ENCODE measurements around the gene MRPL40.

DNA sequence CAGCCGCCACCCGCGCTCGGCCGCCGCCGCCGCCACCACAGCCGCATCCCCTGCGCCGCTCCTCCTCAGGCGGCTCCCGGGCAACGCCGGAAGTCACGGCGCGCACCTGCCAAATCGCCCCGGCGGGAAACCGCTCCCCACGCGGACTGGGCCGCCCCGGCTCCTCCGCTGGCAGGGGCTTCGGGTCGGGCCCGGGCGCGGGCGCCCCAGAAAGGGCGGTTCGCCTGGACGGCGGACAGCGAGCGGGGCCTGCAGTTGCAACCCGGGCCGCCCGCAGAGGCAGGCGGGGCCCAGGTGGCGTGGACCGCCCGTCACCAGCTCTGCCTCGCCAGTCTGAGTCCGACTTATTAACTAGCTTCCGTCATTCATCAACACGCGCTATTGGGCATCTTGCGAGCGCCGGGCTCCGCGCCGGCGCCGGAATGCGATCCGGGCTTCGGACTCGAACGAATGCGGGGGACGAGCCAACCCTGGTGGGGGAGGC is 654 bp upstream of the MRPL40 start, which contains the start of gene HIRA:
- TF ChIP-seq, protein P1, sequence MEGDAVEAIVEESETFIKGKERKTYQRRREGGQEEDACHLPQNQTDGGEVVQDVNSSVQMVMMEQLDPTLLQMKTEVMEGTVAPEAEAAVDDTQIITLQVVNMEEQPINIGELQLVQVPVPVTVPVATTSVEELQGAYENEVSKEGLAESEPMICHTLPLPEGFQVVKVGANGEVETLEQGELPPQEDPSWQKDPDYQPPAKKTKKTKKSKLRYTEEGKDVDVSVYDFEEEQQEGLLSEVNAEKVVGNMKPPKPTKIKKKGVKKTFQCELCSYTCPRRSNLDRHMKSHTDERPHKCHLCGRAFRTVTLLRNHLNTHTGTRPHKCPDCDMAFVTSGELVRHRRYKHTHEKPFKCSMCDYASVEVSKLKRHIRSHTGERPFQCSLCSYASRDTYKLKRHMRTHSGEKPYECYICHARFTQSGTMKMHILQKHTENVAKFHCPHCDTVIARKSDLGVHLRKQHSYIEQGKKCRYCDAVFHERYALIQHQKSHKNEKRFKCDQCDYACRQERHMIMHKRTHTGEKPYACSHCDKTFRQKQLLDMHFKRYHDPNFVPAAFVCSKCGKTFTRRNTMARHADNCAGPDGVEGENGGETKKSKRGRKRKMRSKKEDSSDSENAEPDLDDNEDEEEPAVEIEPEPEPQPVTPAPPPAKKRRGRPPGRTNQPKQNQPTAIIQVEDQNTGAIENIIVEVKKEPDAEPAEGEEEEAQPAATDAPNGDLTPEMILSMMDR (IDR thresholded peaks at IDR 0.05; ENCODE audit: extremely low read depth in 1 of 2, insufficient read depth in 1 of 2, low read depth in 1 of 2, low read length in 2 of 2), result no peak
- TF ChIP-seq POLR2AphosphoS5 (IDR thresholded peaks at IDR 0.05; ENCODE audit: insufficient read depth, low read depth, low read length) (no peak), POLR2A (IDR thresholded peaks at IDR 0.05; ENCODE audit: low read depth, low read length) (no peak), MYC (IDR thresholded peaks at IDR 0.05; ENCODE audit: low read depth, low read length) (no peak)

Measured in endothelial cell of umbilical vein (primary cell).